A549 (cell line): ENCODE results near the gene TOR2A. TPM values are rescaled to one million over a fixed set of nuclear protein-coding genes. Genes with fewer than 3 reads are reported as not detected.

Experiments used
- ATAC-seq, 2 experiments: fragments of 200-7000 bp in 1 of 2; fragments of >200 bp in 1 of 2; cut with Nextera tagmentation in 1 of 2; cut with Tn5 transposase in 1 of 2; 3 replicates each; pipeline versions ENCODE4 v1.8.0 to v1.9.1; 2018 to 2020; ENCODE audit warnings: mild to moderate bottlenecking in 1 of 2, moderate library complexity in 1 of 2
- CTCF ChIA-PET: fragments of 300-600 bp; sonication (Branson Sonifier 250); formaldehyde crosslinking; extraction: SDS; loops from one replicate; lab custom pipeline; 2021; ENCODE audit warnings: antibody characterized with exemption, inconsistent platforms; lab: Yijun Ruan, JAX
- POLR2A ChIA-PET: fragments of 350-600 bp; formaldehyde crosslinking; extraction: SDS; loops from one replicate; lab custom pipeline; 2021; ENCODE audit warnings: antibody characterized with exemption, inconsistent platforms; lab: Yijun Ruan, JAX
- DNase-seq, 2 experiments: peaks; one replicate each; pipeline versions ENCODE4 v3.0.0 to v3.0.0-alpha.2; 2011 to 2016; ENCODE audit warnings: low read depth in 1 of 2, low spot score in 1 of 2
- FAIRE-seq: peaks from 2 replicates; lab custom pipeline; 2011; peaks lifted over from hg19 to GRCh38; lab: Jason Lieb, UNC
- H3K27ac ChIP-seq, 2 experiments: fragments of >200 bp; sonication (Bioruptor Twin); formaldehyde crosslinking; 3 replicates each; pipeline ENCODE4 v1.5.1; 2016 to 2017
- H3K4me1 ChIP-seq: fragments of >200 bp; sonication (Bioruptor Twin); formaldehyde crosslinking; 3 replicates; pipeline ENCODE4 v1.6.1; 2016
- H3K4me2 ChIP-seq: fragments of >200 bp; sonication (Bioruptor Twin); formaldehyde crosslinking; 3 replicates; pipeline ENCODE4 v1.6.1; 2016
- H3K4me3 ChIP-seq: fragments of >200 bp; sonication (Bioruptor Twin); formaldehyde crosslinking; 3 replicates; pipeline ENCODE4 v1.5.1; 2016
- H3K9me3 ChIP-seq: fragments of >200 bp; sonication (Bioruptor Twin); formaldehyde crosslinking; 3 replicates; pipeline ENCODE4 v1.6.1; 2016
- ATOH8 ChIP-seq: fragments of 250-450 bp; sonication (Bioruptor Pico); IDR thresholded peaks from 2 replicates; pipeline ENCODE4 v1.5.0; 2020; ENCODE audit warnings: low read depth, mild to moderate bottlenecking, moderate library complexity
- CBX2 ChIP-seq: fragments of 200-600 bp; sonication (generic); IDR thresholded peaks from 2 replicates; pipeline ENCODE4 v1.6.1; 2016; ENCODE audit warnings: low read depth, mild to moderate bottlenecking, borderline replicate concordance
- CHD2 ChIP-seq: fragments of 150-350 bp; IDR thresholded peaks from 2 replicates; pipeline ENCODE4 v1.6.1; 2014; ENCODE audit warnings: low read length; ENCODE audit not compliant: partially characterized antibody
- EHF ChIP-seq: fragments of 250-450 bp; sonication (Bioruptor Pico); IDR thresholded peaks from 2 replicates; pipeline ENCODE4 v1.5.0; 2020; ENCODE audit warnings: mild to moderate bottlenecking
- ELK1 ChIP-seq: fragments of 150-350 bp; IDR thresholded peaks from 2 replicates; pipeline ENCODE4 v1.6.1; 2014; ENCODE audit warnings: low read depth, mild to moderate bottlenecking, low read length
- EP300 ChIP-seq, 2 experiments: fragments of >200 bp; sonication (Bioruptor Twin); formaldehyde crosslinking; IDR thresholded peaks; 2 replicates in 1 of 2; 3 replicates in 1 of 2; pipeline ENCODE4 v1.6.1; 2016 to 2017
- FOSB ChIP-seq: fragments of 250-450 bp; sonication (Bioruptor Pico); IDR thresholded peaks from 2 replicates; pipeline ENCODE4 v1.5.0; 2020; ENCODE audit warnings: mild to moderate bottlenecking, moderate library complexity
- GATA3 ChIP-seq: IDR thresholded peaks from 2 replicates; pipeline ENCODE4 v1.6.1; 2012; ENCODE audit warnings: borderline replicate concordance
- HMGXB4 ChIP-seq: fragments of 250-450 bp; sonication (Bioruptor Pico); IDR thresholded peaks from 2 replicates; pipeline ENCODE4 v1.5.0; 2021; ENCODE audit warnings: mild to moderate bottlenecking, moderate library complexity, borderline replicate concordance
- HOXB13 ChIP-seq: fragments of 250-450 bp; sonication (Bioruptor Pico); IDR thresholded peaks from 2 replicates; pipeline ENCODE4 v1.5.0; 2020; ENCODE audit warnings: low read depth, mild to moderate bottlenecking, moderate library complexity
- HOXB5 ChIP-seq: fragments of 250-450 bp; sonication (Bioruptor Pico); IDR thresholded peaks from 2 replicates; pipeline ENCODE4 v1.5.0; 2020; ENCODE audit warnings: mild to moderate bottlenecking, moderate library complexity
- KDM1A ChIP-seq: fragments of 200-600 bp; sonication (generic); IDR thresholded peaks from 2 replicates; pipeline ENCODE4 v1.6.1; 2016; ENCODE audit warnings: low read depth, mild to moderate bottlenecking
- KDM5A ChIP-seq: fragments of 200-600 bp; sonication (generic); IDR thresholded peaks from 2 replicates; pipeline ENCODE4 v1.6.1; 2016; ENCODE audit warnings: antibody characterized with exemption, mild to moderate bottlenecking
- MAFK ChIP-seq: fragments of 450-650 bp; IDR thresholded peaks from 2 replicates; pipeline ENCODE4 v1.6.1; 2014; ENCODE audit not compliant: partially characterized antibody
- MAX ChIP-seq: IDR thresholded peaks from 2 replicates; pipeline ENCODE4 v1.6.1; 2012
- NPAS2 ChIP-seq: fragments of 250-450 bp; sonication (Bioruptor Pico); IDR thresholded peaks from 2 replicates; pipeline ENCODE4 v1.8.0; 2022; ENCODE audit warnings: mild to moderate bottlenecking, moderate library complexity, borderline replicate concordance
- NR3C1 ChIP-seq: fragments of >200 bp; sonication (Bioruptor Twin); formaldehyde crosslinking; IDR thresholded peaks from 3 replicates; pipeline ENCODE4 v1.6.1; 2017
- PBX3 ChIP-seq: IDR thresholded peaks from 2 replicates; pipeline ENCODE4 v1.6.1; 2012
- PHF8 ChIP-seq: fragments of 200-600 bp; sonication (generic); IDR thresholded peaks from 2 replicates; pipeline ENCODE4 v1.6.1; 2016; ENCODE audit warnings: low read depth, mild to moderate bottlenecking, antibody characterized with exemption, moderate library complexity, borderline replicate concordance
- RARB ChIP-seq: fragments of 250-450 bp; sonication (Bioruptor Pico); IDR thresholded peaks from 2 replicates; pipeline ENCODE4 v1.8.0; 2021; ENCODE audit warnings: mild to moderate bottlenecking, moderate library complexity
- RCOR1 ChIP-seq: fragments of 150-350 bp; IDR thresholded peaks from 2 replicates; pipeline ENCODE4 v1.6.1; 2014; ENCODE audit warnings: antibody characterized with exemption, low read length, low read depth
- SMC3 ChIP-seq: fragments of >200 bp; sonication (Bioruptor Twin); formaldehyde crosslinking; IDR thresholded peaks from 3 replicates; pipeline ENCODE4 v1.6.1; 2018; ENCODE audit warnings: inconsistent platforms
- TFCP2L1 ChIP-seq: fragments of 250-450 bp; sonication (Bioruptor Pico); IDR thresholded peaks from 2 replicates; pipeline ENCODE4 v1.5.0; 2021; ENCODE audit warnings: mild to moderate bottlenecking
- USF2 ChIP-seq: fragments of 450-650 bp; IDR thresholded peaks from 2 replicates; pipeline ENCODE4 v1.6.1; 2014; ENCODE audit warnings: antibody characterized with exemption
- ZC3H11A ChIP-seq: fragments of 450-650 bp; IDR thresholded peaks from 2 replicates; pipeline ENCODE4 v1.6.1; 2014; ENCODE audit warnings: antibody characterized with exemption, mild to moderate bottlenecking
- WGBS: methylation state at CpG from one replicate; pipeline ENCODE4 v1.1.6; 2017; ENCODE audit errors: missing lambda C conversion rate; 5-methylcytosine and 5-hydroxymethylcytosine counted together
- polyA plus RNA-seq, 4 experiments: library from polyadenylated mRNA; depleted of rRNA in 3 of 4; stranded (reverse); fragments of >200 nt; fragmentation: RNase III in 1 of 4; extraction: RNeasy Plus Mini Kit Qiagen cat#74134 plus additional on column Dnase treatment in 1 of 4; gene quantifications; 2 replicates in 3 of 4; 3 replicates in 1 of 4; pipeline ENCODE4 v1.2.3, GENCODE V29; 2011 to 2017

The TOR2A gene
- polyA plus RNA-seq, 2 of the 4 experiments (the other 2 are of a cell fraction) = 4.9 to 9.6 TPM

- no peak for ATAC-seq
- Histone ChIP-seq H3K27ac (no peak overlapping the region), H3K4me2 (no peak overlapping the region), H3K9me3 (no peaks in the 10 kb centered on the region), H3K4me1 (peaks cover 9% of the 10 kb centered on the region; the same call in 1 of the 3 replicates), H3K4me3 (no peak overlapping the region)
- no peak for DNase-seq
- 86% methylated on average over 2 of the region's 2 CpGs for WGBS
- FAIRE-seq = no peak
- TF ChIP-seq NPAS2 = no peak
- TF ChIP-seq RARB (CRISPR knock-in tag) = no peak
- no peak for TF ChIP-seq NR3C1
- no peak for TF ChIP-seq PHF8
- no peak for TF ChIP-seq SMC3
- TF ChIP-seq PBX3 = no peak
- TF ChIP-seq ELK1 = no peak
- TF ChIP-seq FOSB (CRISPR knock-in tag) = no peak
- no peak for TF ChIP-seq HOXB5 (CRISPR knock-in tag)
- CTCF ChIA-PET = interaction anchor here (1.1 to 15.7 kb wide), 27 partner anchors 9 to 229 kb away, joined by 3 to 243 read pairs (median 20); partner anchors contain the start of genes CDK9, CFAP157, PTRH1 and SH2D3C
- POLR2A ChIA-PET = no interaction called here
Observed at GRCh38 chr9:127733614-127734013, 1.5 kb downstream of the TOR2A start.

GRCh38 chr9:127732444-127732843, 2.6 kb downstream of the TOR2A start:
- Histone ChIP-seq H3K4me2 (no peak overlapping the region), H3K4me3 (no peak overlapping the region), H3K27ac (no peak overlapping the region), H3K4me1 (peaks cover 9% of the 10 kb centered on the region; the same call in 1 of the 3 replicates), H3K9me3 (no peaks in the 10 kb centered on the region)
- TF ChIP-seq GATA3 (no peak), TFCP2L1 (no peak), HOXB13 (CRISPR knock-in tag) (no peak), RCOR1 (no peak), MAFK (no peak), CHD2 (no peak), KDM1A (no peak), KDM5A (no peak), EHF (CRISPR knock-in tag) (no peak), EP300 (IDR thresholded peaks at IDR 0.05) (no peak), MAX (no peak), CBX2 (no peak), ATOH8 (no peak), USF2 (no peak), HMGXB4 (CRISPR knock-in tag) (no peak), NR3C1 (no peak), ZC3H11A (no peak)
- FAIRE-seq = no peak
- POLR2A ChIA-PET = no interaction called here
- CTCF ChIA-PET = interaction anchor here (1.1 to 15.7 kb wide), 10 partner anchors 8 to 228 kb away, joined by 3 to 243 read pairs (median 60); partner anchors contain the start of genes CDK9, SH2D3C and STXBP1
- DNase-seq = no peak
- no peak for ATAC-seq
- WGBS = 94% methylated on average over 19 of the region's 21 CpGs
